Pulmonary artery endothelial cell (primary cell): ENCODE measurements around the gene HNRNPR. TPM values are rescaled to one million over a fixed set of nuclear protein-coding genes. Genes with fewer than 3 reads are reported as not detected.

Experiments
- total RNA-seq: library from RNA; depleted of rRNA; stranded (reverse); fragments of >200 nt; gene quantifications from 2 replicates; pipeline ENCODE4 v1.2.3, GENCODE V29; 2014

Gene HNRNPR
- total RNA-seq, 1 donor from 2014 or later = 130 TPM

Other genes with a start within 250 kb of the HNRNPR start
- 54.3 and 69.6 TPM in 2 replicates for gene LUZP1, start 175.4 kb downstream of the HNRNPR start, total RNA-seq
- gene HTR1D, start 126.8 kb downstream of the HNRNPR start, total RNA-seq = 0.26 and 0.42 TPM in 2 replicates
- gene ZNF436, start 25.6 kb upstream of the HNRNPR start, total RNA-seq = 15.2 and 21.1 TPM in 2 replicates
- 0.40 and 1.1 TPM in 2 replicates for gene TCEA3, start 80.5 kb upstream of the HNRNPR start, total RNA-seq
- gene ASAP3, start 139.9 kb upstream of the HNRNPR start, total RNA-seq = 8.0 and 12.6 TPM in 2 replicates
- gene E2F2, start 186.9 kb upstream of the HNRNPR start, total RNA-seq = 2.1 and 3.8 TPM in 2 replicates
- 189 and 206 TPM in 2 replicates for gene ID3, start 215.2 kb upstream of the HNRNPR start, total RNA-seq